ENCODE measurements around the gene HNRNPUL1. TPM values are rescaled to one million over a fixed set of nuclear protein-coding genes. Genes with fewer than 3 reads are reported as not detected.

The HNRNPUL1 gene
- total and polyA plus RNA-seq, 10 of the 15 experiments (the other 5 are each of a cell fraction or from before 2014, with no cell fraction given), result 11.1 to 276 (median 117) TPM

- in situ Hi-C loops (cut with MboI) (no loop called here), intact Hi-C loops (cut with micrococcal nuclease; ENCODE audit: unreplicated experiment) (loop anchor here (1.0 kb wide), 2 partner anchors 45 to 104 kb away; no protein-coding TSS in a partner anchor)
- peak; percentile 74 for ATAC-seq
- WGBS (ENCODE audit: insufficient coverage, insufficient replicate concordance, low lambda C conversion rate, missing lambda C conversion rate), result 9% methylated on average over 8 of the region's 8 CpGs
- peaks cover 35% of the 10 kb centered on the region for H3K79me2 ChIP-seq (ENCODE audit: control insufficient read depth, insufficient read depth, low read length)
- FAIRE-seq, result peak; percentile 93
- RAD21 ChIA-PET (ENCODE audit: unreplicated experiment), result interaction anchor here (0.8 to 4.8 kb wide), 11 partner anchors 8 to 181 kb away, joined by 3 to 42 read pairs (median 5); partner anchors contain the start of genes B9D2, DMAC2, ERICH4 and HNRNPUL1
- BruUV-seq (replicated peaks), result no TSS peak
- peak overlapping the region; percentile 98 for H3K4me3 ChIP-seq
- POLR2A ChIA-PET, result interaction anchor here (0.5 to 2.1 kb wide), 9 partner anchors 16 to 247 kb away, joined by 3 to 13 read pairs (median 4); partner anchors contain the start of gene HNRNPUL1
- peak; percentile 76 for DNase-seq (ENCODE audit: low read depth, low spot score)
- H2AFZ ChIP-seq (ENCODE audit: control insufficient read depth, low read depth, low read length), result no peak overlapping the region
- H3K36me3 ChIP-seq (ENCODE audit: control insufficient read depth in 2 of 2, insufficient read depth in 2 of 2, low read length in 1 of 2), result peaks cover 26 to 31% of the 10 kb centered on the region in 2 experiments
- H3K4me1 ChIP-seq (ENCODE audit: control insufficient read depth, insufficient read depth, low read length), result peaks cover 39% of the 10 kb centered on the region
- H3K27ac ChIP-seq (ENCODE audit: control insufficient read depth, insufficient read depth), result peak overlapping the region; percentile 97
- SMC1A ChIA-PET (ENCODE audit: uncharacterized antibody, unreplicated experiment), result interaction anchor here (0.5 to 4.0 kb wide), 10 partner anchors 11 to 633 kb away, joined by 3 to 36 read pairs (median 5); partner anchors contain the start of genes B9D2 and HNRNPUL1
- peak overlapping the region; percentile 92 for H3K4me2 ChIP-seq (ENCODE audit: control insufficient read depth, insufficient read depth)
- no peaks in the 10 kb centered on the region for H4K20me1 ChIP-seq (ENCODE audit: control insufficient read depth, insufficient read depth)
- H3K9me3 ChIP-seq (replicated peaks; ENCODE audit: control insufficient read depth, insufficient read depth, low read length), result no peaks in the 10 kb centered on the region
- peak overlapping the region; percentile 99 for H3K9ac ChIP-seq (ENCODE audit: control insufficient read depth, insufficient read depth, low read length)
- CTCF ChIA-PET, result interaction anchor here (0.6 to 7.2 kb wide), 29 partner anchors 8 to 763 kb away, joined by 3 to 84 read pairs (median 5); partner anchors contain the start of genes DMAC2 and HNRNPUL1
- H3K27me3 ChIP-seq (replicated peaks in 1 of 2; ENCODE audit: control insufficient read depth in 2 of 2, insufficient read depth in 2 of 2, low read length in 1 of 2), result no peaks in the 10 kb centered on the region
- TF ChIP-seq RCOR1 (conservative IDR thresholded peaks at IDR 0.05; ENCODE audit: low read depth, low read length) (no peak), BACH1 (IDR thresholded peaks at IDR 0.05; ENCODE audit: borderline replicate concordance) (no peak), SUPT20H (IDR thresholded peaks at IDR 0.05; ENCODE audit: borderline replicate concordance, control insufficient read depth, low read depth, low read length) (no peak), ZBTB40 (IDR thresholded peaks at IDR 0.05; ENCODE audit: borderline replicate concordance) (no peak), CHD1 (IDR thresholded peaks at IDR 0.05; ENCODE audit: low read depth, low read length) (no peak), BCL3 (IDR thresholded peaks at IDR 0.05; ENCODE audit: borderline replicate concordance, insufficient read depth, low read depth, low read length, poor library complexity, severe bottlenecking) (peak; percentile 8), CEBPB (IDR thresholded peaks at IDR 0.05; ENCODE audit: borderline replicate concordance in 1 of 2, low read depth in 2 of 2, low read length in 2 of 2) (no peak), NBN (IDR thresholded peaks at IDR 0.05) (peak; percentile 66), RAD21 (IDR thresholded peaks at IDR 0.05; ENCODE audit: insufficient read depth, low read depth, low read length) (peak; percentile 95), ZBTB4 (CRISPR knock-in tag; IDR thresholded peaks at IDR 0.05) (no peak), CBX3 (IDR thresholded peaks at IDR 0.05; ENCODE audit: borderline replicate concordance, low read depth) (no peak), TCF12 (IDR thresholded peaks at IDR 0.05; ENCODE audit: low read depth, low read length) (no peak)
Observed at GRCh38 chr19:41308450-41309179, 44.4 kb downstream of the HNRNPUL1 start.
